Memory B cell (primary cell): ENCODE results near the gene TPT1.
"Not testable (repeated sequence)": the region's sequence is repeated elsewhere in the genome, so short reads cannot be mapped to it uniquely, and the experiment has no call there.

Experiments
- ATAC-seq: fragments of 150-1000 bp; cut with Tn5 transposase; 2 replicates; pipeline ENCODE4 v1.10.0; 2021; ENCODE audit warnings: low read depth, mild to moderate bottlenecking, moderate library complexity
- DNase-seq, 2 donors: peaks; one replicate each; pipeline ENCODE4 v3.0.0; 2022; ENCODE audit warnings: low spot score in 2 of 2
- H3K27ac Mint-ChIP-seq: one replicate; pipeline ENCODE4 v1.8.0; 2022; ENCODE audit warnings: mild to moderate bottlenecking, moderate library complexity, mixed read lengths
- H3K27me3 Mint-ChIP-seq: one replicate; pipeline ENCODE4 v1.8.0; 2022; ENCODE audit warnings: mixed read lengths
- H3K36me3 Mint-ChIP-seq: one replicate; pipeline ENCODE4 v1.8.0; 2022; ENCODE audit warnings: mild to moderate bottlenecking, mixed read lengths
- H3K4me1 Mint-ChIP-seq: one replicate; pipeline ENCODE4 v1.8.0; 2022; ENCODE audit warnings: mixed read lengths
- H3K4me3 Mint-ChIP-seq: one replicate; pipeline ENCODE4 v1.8.0; 2022; ENCODE audit warnings: mild to moderate bottlenecking, moderate library complexity, mixed read lengths
- H3K9me3 Mint-ChIP-seq: one replicate; pipeline ENCODE4 v1.8.0; 2022; ENCODE audit warnings: mixed read lengths

TPT1 gene

DNA sequence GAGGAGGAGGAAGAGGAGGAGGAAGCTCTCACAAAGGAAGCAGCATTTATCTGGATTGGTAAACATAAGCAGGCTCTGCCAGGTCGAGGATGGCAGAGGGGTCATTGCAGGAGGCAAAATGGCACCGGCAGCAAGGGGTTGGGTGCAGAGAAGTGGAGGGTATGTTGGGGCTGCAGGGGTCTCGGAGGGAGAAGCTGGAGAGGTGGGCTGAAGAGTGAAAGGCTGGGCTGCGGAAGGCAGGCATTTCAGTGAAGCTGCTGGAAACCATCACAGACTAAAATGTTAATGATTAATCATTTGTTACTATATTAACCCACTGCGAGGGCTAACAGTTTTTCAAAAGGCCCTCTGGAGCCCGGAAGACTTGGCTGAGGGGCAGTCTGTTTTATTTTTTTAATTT is 24.6 kb downstream of the TPT1 start:
- Mint-ChIP-seq H3K27me3 (peaks cover 2% of the 10 kb centered on the region), H3K9me3 (peaks cover 1% of the 10 kb centered on the region), H3K4me3 (no peak overlapping the region), H3K36me3 (no peaks in the 10 kb centered on the region), H3K27ac (no peak overlapping the region), H3K4me1 (peaks cover 7% of the 10 kb centered on the region)
- ATAC-seq = no peak
- DNase-seq = no peak

- Mint-ChIP-seq H3K9me3 (peaks cover 1% of the 10 kb centered on the region), H3K27me3 (peaks cover 5% of the 10 kb centered on the region), H3K27ac (no peak overlapping the region), H3K4me3 (no peak overlapping the region), H3K36me3 (no peaks in the 10 kb centered on the region), H3K4me1 (peaks cover 14% of the 10 kb centered on the region)
- ATAC-seq (no peak), DNase-seq (no peak)
Observed at GRCh38 chr13:45315520-45316167, 25.3 kb downstream of the TPT1 start.

DNA sequence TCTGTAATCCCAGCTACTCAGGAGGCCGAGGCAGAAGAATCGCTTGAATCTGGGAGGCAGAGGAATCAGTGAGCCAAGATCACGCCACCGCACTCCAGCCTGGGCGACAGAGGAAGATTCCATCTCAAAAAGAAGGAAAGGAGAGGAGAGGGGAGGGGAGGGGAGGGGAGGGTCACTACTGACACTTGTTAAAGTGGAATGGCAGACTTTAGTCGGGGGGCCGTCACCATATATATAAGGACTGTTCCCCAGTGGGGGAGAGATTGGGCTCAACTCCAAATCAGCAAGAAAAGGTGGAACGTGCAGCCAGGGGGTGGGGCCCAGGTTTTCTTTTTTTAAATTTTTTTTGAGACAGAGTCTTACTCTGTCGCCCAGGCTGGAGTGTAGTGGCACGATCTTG is 26.2 kb downstream of the TPT1 start:
- Mint-ChIP-seq H3K27me3 (peaks cover 8% of the 10 kb centered on the region), H3K36me3 (no peaks in the 10 kb centered on the region), H3K4me1 (peaks cover 13% of the 10 kb centered on the region), H3K4me3 (no peak overlapping the region), H3K27ac (no peak overlapping the region), H3K9me3 (peaks cover 1% of the 10 kb centered on the region)
- no peak for DNase-seq
- ATAC-seq = no peak

- Mint-ChIP-seq H3K36me3 (no peaks in the 10 kb centered on the region), H3K27ac (no peak overlapping the region), H3K9me3 (no peaks in the 10 kb centered on the region), H3K4me3 (peak overlapping the region; percentile 76), H3K27me3 (peaks cover 10% of the 10 kb centered on the region), H3K4me1 (peaks cover 11% of the 10 kb centered on the region)
- no peak for DNase-seq
- no peak for ATAC-seq
Observed at GRCh38 chr13:45310341-45311131, 30.4 kb downstream of the TPT1 start.

GRCh38 chr13:45306966-45307365 is 34.0 kb downstream of the TPT1 start:
- DNase-seq = no peak
- Mint-ChIP-seq H3K9me3 (no peaks in the 10 kb centered on the region), H3K36me3 (no peaks in the 10 kb centered on the region), H3K4me1 (peaks cover 11% of the 10 kb centered on the region), H3K4me3 (no peak overlapping the region), H3K27me3 (peaks cover 13% of the 10 kb centered on the region), H3K27ac (no peak overlapping the region)
- ATAC-seq = no peak

GRCh38 chr13:45305079-45305478 is 35.9 kb downstream of the TPT1 start:
- H3K27ac Mint-ChIP-seq = no peak overlapping the region
- ATAC-seq (no peak), DNase-seq (no peak)
- H3K4me3 Mint-ChIP-seq = no peak overlapping the region
- no peaks in the 10 kb centered on the region for H3K36me3 Mint-ChIP-seq
- H3K9me3 Mint-ChIP-seq = no peaks in the 10 kb centered on the region
- H3K27me3 Mint-ChIP-seq = peaks cover 7% of the 10 kb centered on the region
- H3K4me1 Mint-ChIP-seq = no peaks in the 10 kb centered on the region

DNA sequence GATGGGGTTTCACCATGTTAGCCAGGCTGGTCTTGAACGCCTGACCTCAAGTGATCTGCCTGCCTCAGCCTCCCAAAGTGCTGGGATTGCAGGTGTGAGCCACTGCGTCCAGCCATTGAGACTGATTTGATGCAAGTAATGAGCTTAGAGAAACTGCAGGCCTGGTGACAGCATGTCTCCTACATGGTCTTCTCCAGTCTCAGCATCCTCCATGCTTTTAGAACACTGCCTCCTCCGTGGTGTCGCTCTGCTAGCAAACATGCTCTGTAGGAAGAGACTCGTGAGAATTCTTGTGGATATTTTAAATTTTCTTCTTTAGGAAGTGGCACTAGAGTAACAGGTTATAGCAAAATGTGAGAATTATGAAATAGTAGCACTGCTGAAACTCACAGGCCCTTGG is 37.1 kb downstream of the TPT1 start:
- no peak for ATAC-seq
- H3K4me3 Mint-ChIP-seq = no peak overlapping the region
- no peak overlapping the region for H3K27ac Mint-ChIP-seq
- H3K9me3 Mint-ChIP-seq = no peaks in the 10 kb centered on the region
- no peak for DNase-seq
- no peaks in the 10 kb centered on the region for H3K4me1 Mint-ChIP-seq
- no peaks in the 10 kb centered on the region for H3K36me3 Mint-ChIP-seq
- peaks cover 5% of the 10 kb centered on the region for H3K27me3 Mint-ChIP-seq

DNA sequence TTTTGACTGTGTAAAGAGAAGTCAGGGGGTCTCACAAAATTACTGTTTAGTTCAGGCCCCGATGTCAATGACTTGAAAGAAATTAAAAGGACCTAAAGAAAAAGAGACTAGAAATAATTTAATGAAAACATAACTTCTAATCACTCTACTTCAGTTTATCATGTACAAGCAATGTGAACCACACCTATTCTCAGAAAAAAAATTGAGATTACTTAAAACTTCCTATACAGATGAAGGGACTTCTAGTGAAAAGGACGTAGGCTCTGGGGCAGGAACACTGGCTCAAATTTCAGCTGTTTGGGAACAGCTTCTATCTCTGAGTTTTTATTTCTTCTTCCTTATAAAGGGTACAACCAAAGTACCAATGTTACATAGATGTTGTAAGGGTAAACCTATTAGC is 38.0 kb downstream of the TPT1 start:
- no peak for DNase-seq
- no peaks in the 10 kb centered on the region for H3K9me3 Mint-ChIP-seq
- peaks cover 5% of the 10 kb centered on the region for H3K27me3 Mint-ChIP-seq
- no peaks in the 10 kb centered on the region for H3K36me3 Mint-ChIP-seq
- no peak overlapping the region for H3K4me3 Mint-ChIP-seq
- H3K4me1 Mint-ChIP-seq = peaks cover 5% of the 10 kb centered on the region
- no peak for ATAC-seq
- H3K27ac Mint-ChIP-seq = no peak overlapping the region

DNA sequence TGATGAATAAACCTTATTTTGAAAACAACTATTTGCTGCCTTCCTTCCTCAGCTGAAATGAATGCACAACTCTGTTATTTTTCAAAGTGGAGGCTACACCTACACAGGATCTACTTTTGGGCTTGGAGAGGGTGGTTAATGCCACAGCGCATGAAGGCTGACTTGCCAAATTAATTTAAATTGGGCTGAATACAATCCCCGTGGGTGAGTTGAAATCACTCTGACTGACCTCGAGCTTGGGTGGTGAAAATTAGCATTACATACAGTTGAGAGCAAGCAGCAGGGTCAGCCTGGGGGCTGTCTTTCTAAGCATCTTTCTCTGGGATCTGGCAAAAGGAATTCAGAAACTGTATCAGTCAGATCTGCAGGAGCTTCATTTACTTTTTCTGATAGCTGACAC is 38.5 kb downstream of the TPT1 start:
- no peaks in the 10 kb centered on the region for H3K36me3 Mint-ChIP-seq
- H3K4me3 Mint-ChIP-seq = no peak overlapping the region
- ATAC-seq = no peak
- peaks cover 5% of the 10 kb centered on the region for H3K27me3 Mint-ChIP-seq
- peaks cover 7% of the 10 kb centered on the region for H3K4me1 Mint-ChIP-seq
- H3K9me3 Mint-ChIP-seq = no peaks in the 10 kb centered on the region
- DNase-seq = no peak
- no peak overlapping the region for H3K27ac Mint-ChIP-seq

DNA sequence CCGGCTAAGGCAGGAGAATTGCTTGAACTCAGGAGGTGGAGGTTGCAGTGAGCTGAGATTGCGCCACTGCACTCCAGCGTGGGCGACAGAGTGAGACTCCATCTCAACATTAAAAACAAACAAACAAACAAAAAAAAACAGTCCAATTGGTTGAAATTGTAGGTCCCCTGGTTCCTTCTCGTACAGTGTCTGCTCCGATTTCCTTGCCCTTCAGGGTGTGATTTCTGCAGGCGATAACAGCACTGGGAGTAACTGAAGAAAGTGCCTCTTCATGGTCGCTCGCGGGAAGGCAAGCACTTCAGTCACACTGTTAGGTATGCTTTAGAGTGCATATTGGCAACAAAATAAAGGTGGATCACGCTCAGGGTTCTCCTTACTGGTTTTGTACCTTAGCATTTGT is 39.7 kb downstream of the TPT1 start:
- ATAC-seq = no peak
- H3K27ac Mint-ChIP-seq = no peak overlapping the region

GRCh38 chr13:45300190-45300985 is 40.6 kb downstream of the TPT1 start:
- no peak for DNase-seq
- H3K4me3 Mint-ChIP-seq = no peak overlapping the region
- H3K36me3 Mint-ChIP-seq = peaks cover 2% of the 10 kb centered on the region
- peaks cover 5% of the 10 kb centered on the region for H3K27me3 Mint-ChIP-seq
- no peaks in the 10 kb centered on the region for H3K9me3 Mint-ChIP-seq
- no peak overlapping the region for H3K27ac Mint-ChIP-seq
- no peak for ATAC-seq
- peaks cover 13% of the 10 kb centered on the region for H3K4me1 Mint-ChIP-seq

More for the DNA sequence above, 39.7 kb downstream of the TPT1 start:
- Mint-ChIP-seq H3K4me3 (no peak overlapping the region), H3K36me3 (peaks cover 2% of the 10 kb centered on the region), H3K9me3 (no peaks in the 10 kb centered on the region), H3K27me3 (peaks cover 5% of the 10 kb centered on the region), H3K4me1 (peaks cover 10% of the 10 kb centered on the region)
- DNase-seq = no peak

DNA sequence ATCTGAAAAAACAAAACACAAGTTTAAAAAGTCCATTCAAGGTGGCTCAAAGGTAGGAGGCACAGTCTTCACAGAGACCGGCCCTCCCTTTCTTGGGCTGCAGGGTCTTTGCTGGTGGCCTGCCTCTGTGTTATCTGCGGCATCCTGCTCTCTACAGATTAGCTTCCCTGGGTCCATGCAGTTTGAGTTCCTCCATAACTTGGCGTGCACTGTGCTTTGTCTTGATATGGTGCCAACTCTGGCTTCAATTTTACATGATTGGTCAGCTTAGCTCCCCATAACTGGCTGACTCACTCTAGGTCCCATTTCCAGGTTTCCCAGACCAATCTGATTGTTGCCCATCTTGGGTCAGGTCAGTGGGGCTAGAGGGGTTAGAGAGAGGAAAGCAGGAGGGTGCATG is 41.8 kb downstream of the TPT1 start:
- no peaks in the 10 kb centered on the region for H3K9me3 Mint-ChIP-seq
- DNase-seq = no peak

DNA sequence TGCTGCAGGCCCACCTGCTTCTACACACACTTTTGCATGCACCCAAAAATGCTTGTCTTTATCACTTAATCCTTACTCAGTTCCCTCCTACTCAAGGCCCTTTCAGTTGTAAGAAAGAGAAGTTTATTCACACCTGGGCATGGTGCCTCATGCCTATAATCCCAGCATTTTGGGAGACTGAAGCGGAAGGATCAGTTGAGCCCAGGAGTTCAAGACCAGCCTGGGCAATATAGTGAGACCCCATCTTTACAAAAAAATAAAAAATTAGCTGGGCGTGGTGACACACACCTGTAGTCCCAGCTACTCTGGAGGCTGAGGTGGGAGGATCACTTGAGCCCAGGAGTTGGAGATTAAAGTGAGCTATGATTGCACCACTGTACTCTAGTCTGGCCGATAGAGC is 42.4 kb downstream of the TPT1 start:
- H3K27me3 Mint-ChIP-seq, H3K4me3 Mint-ChIP-seq, H3K9me3 Mint-ChIP-seq, H3K36me3 Mint-ChIP-seq, ATAC-seq, DNase-seq: not testable (repeated sequence)
- peaks cover 13% of the 10 kb centered on the region for H3K4me1 Mint-ChIP-seq
- H3K27ac Mint-ChIP-seq = peak overlapping the region; percentile 9

More for the DNA sequence above, 41.8 kb downstream of the TPT1 start:
- Mint-ChIP-seq H3K4me1 (peaks cover 13% of the 10 kb centered on the region), H3K4me3 (no peak overlapping the region), H3K27me3 (peaks cover 2% of the 10 kb centered on the region), H3K36me3 (peaks cover 2% of the 10 kb centered on the region), H3K27ac (no peak overlapping the region)
- ATAC-seq = no peak

DNA sequence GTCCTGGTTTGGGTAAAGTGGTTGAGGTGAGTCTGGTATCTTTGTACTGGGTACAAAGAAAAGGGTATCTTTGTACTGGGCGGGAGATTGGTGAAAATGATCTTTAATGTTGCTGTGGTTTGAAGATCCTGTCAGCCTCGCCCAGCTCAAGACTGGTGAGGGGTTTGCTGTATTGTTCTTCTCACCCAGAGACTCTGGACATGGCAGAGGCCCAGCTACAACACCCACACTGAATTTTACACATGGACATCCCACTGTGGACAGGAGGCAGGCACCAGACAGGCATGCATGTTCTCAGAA is 42.8 kb downstream of the TPT1 start:
- Mint-ChIP-seq H3K36me3 (peaks cover 2% of the 10 kb centered on the region), H3K9me3 (no peaks in the 10 kb centered on the region), H3K27ac (peak overlapping the region; percentile 9), H3K4me3 (no peak overlapping the region), H3K27me3 (no peaks in the 10 kb centered on the region), H3K4me1 (peaks cover 13% of the 10 kb centered on the region)
- DNase-seq (no peak), ATAC-seq (no peak)
